ENCODE results near the gene CDH4. TPM values are rescaled to one million over a fixed set of nuclear protein-coding genes. Genes with fewer than 3 reads are reported as not detected.

Gene CDH4
- total and polyA plus RNA-seq, 2 of the 8 experiments (the other 6 are each of a cell fraction or from before 2014, with no cell fraction given) = 4.3 to 7.9 TPM

DNA sequence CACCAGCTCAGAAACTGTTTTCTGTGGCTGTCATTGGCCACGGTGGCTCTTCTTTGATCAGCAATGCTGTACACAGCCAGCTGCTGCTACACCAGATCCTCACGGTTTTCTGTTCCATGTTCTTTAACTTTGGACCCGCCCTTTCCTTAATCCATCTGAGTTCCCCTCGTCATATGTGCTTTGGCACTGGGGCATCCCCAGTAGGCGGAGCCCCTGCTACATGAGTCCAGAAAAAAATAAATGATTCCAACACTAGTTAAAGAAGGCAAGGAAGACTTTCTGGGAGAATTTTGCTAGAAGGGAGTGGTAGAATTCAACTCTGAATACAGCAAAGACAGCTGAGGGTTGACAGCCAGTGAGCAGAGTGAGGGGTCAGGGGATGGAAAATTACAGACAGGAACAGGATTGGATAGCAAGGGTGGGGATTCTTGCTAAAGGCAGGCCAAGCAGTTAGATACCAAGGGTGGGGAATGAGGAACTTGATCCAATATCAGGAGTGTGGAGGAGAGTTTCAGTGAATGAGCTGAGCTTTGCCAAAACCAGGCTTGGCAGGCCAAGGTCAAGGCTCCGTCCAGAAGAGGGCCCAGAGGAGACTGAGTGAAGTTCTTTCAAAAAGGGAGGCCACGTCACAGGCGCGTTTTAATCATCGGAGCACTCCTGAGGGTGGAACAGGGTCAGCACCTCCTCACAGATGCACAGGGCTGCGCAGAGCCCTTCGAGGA lies 391.8 kb downstream of the CDH4 start:
- H3K9ac ChIP-seq (replicated peaks in 1 of 4; ENCODE audit: extremely low read depth in 1 of 4, low read depth in 3 of 4, low read length in 3 of 4) = no peak overlapping the region
- no peak overlapping the region for H3K27ac ChIP-seq (ENCODE audit: low read depth, low read length)
- no peak overlapping the region for H2AK5ac ChIP-seq (ENCODE audit: low read depth, low read length)
- no peak overlapping the region for H2BK20ac ChIP-seq (ENCODE audit: low read length)
- no peak overlapping the region for H3K4me2 ChIP-seq (ENCODE audit: insufficient read depth in 1 of 2, low read depth in 2 of 2, low read length in 2 of 2)
- no peak overlapping the region for H3K23ac ChIP-seq (ENCODE audit: insufficient read length)
- DNase-seq (ENCODE audit: low read depth in 1 of 2, low spot score in 2 of 2) (no peak), FAIRE-seq (no peak)
- no peak overlapping the region for H3K4ac ChIP-seq (replicated peaks; ENCODE audit: insufficient read length, low read depth, low read length)
- no peak overlapping the region for H2BK5ac ChIP-seq (ENCODE audit: low read depth, low read length)
- no peak overlapping the region for H2AFZ ChIP-seq (ENCODE audit: low read length)
- no peak overlapping the region for H4K91ac ChIP-seq (replicated peaks; ENCODE audit: insufficient read length, low read length)
- H4K20me1 ChIP-seq (replicated peaks in 1 of 2; ENCODE audit: control insufficient read depth in 1 of 2, insufficient read depth in 2 of 2, low read length in 2 of 2) = peaks cover 0 to 2% of the 10 kb centered on the region in 2 experiments
- no peak overlapping the region for H4K8ac ChIP-seq (ENCODE audit: extremely low read depth, insufficient read depth, low read length)
- no peak overlapping the region for H3K4me3 ChIP-seq (ENCODE audit: extremely low read depth in 1 of 4, insufficient read depth in 2 of 4, low read depth in 3 of 4, low read length in 4 of 4)
- H3K79me1 ChIP-seq (ENCODE audit: low read depth, low read length) = no peaks in the 10 kb centered on the region
- no peak overlapping the region for H4K5ac ChIP-seq (ENCODE audit: insufficient read length, low read depth, low read length)
- TF ChIP-seq EP300 (IDR thresholded peaks at IDR 0.05; ENCODE audit: borderline replicate concordance in 1 of 2, low read depth in 2 of 2, low read length in 2 of 2) (no peak), KDM1A (IDR thresholded peaks at IDR 0.05; ENCODE audit: borderline replicate concordance, low read length) (no peak), TBP (IDR thresholded peaks at IDR 0.05; ENCODE audit: low read depth, low read length) (no peak), POLR2A (IDR thresholded peaks at IDR 0.05; ENCODE audit: control extremely low read depth in 1 of 2, low read depth in 2 of 2, low read length in 2 of 2) (no peak), RXRA (IDR thresholded peaks at IDR 0.05; ENCODE audit: insufficient read depth, low read depth, low read length) (no peak), CHD1 (IDR thresholded peaks at IDR 0.05; ENCODE audit: low read depth, low read length) (no peak), MAFK (IDR thresholded peaks at IDR 0.05; ENCODE audit: low read depth, low read length) (no peak), HDAC6 (IDR thresholded peaks at IDR 0.05; ENCODE audit: low read depth, low read length) (no peak), EGR1 (IDR thresholded peaks at IDR 0.05; ENCODE audit: borderline replicate concordance, low read depth, low read length) (no peak), ATF2 (IDR thresholded peaks at IDR 0.05; ENCODE audit: low read length) (no peak), POU5F1 (IDR thresholded peaks at IDR 0.05; ENCODE audit: low read depth, low read length) (no peak), JUND (IDR thresholded peaks at IDR 0.05; ENCODE audit: low read length) (no peak)
- POLR2A ChIA-PET (ENCODE audit: partially characterized antibody) = no interaction called here
- H3K23me2 ChIP-seq (ENCODE audit: low read depth, low read length) = no peaks in the 10 kb centered on the region
- peaks cover 0 to 3% (median 2%) of the 10 kb centered on the region in 4 experiments; a peak in 3 of 7 replicates for H3K4me1 ChIP-seq (replicated peaks in 1 of 4; ENCODE audit: control insufficient read depth in 3 of 4, insufficient read depth in 4 of 4, low read length in 3 of 4)
- H3K18ac ChIP-seq (ENCODE audit: extremely low read depth, low read length) = no peak overlapping the region
- H3K79me2 ChIP-seq (ENCODE audit: control insufficient read depth in 1 of 2, insufficient read depth in 2 of 2, low read length in 2 of 2) = no peaks in the 10 kb centered on the region
- H2BK15ac ChIP-seq (ENCODE audit: low read length) = no peak overlapping the region
- no peak overlapping the region for H3K14ac ChIP-seq (ENCODE audit: insufficient read length)
- no peak overlapping the region for H2BK120ac ChIP-seq (replicated peaks; ENCODE audit: low read depth, low read length)
- CTCF ChIA-PET (ENCODE audit: partially characterized antibody) = interaction anchor here (1.5 to 2.4 kb wide), 2 partner anchors 15 to 19 kb away, joined by 4 to 11 read pairs; no protein-coding TSS in a partner anchor
- no peak overlapping the region for H3K56ac ChIP-seq (replicated peaks; ENCODE audit: insufficient read length, low read depth, low read length)
- no peak overlapping the region for H2BK12ac ChIP-seq (ENCODE audit: low read depth, low read length)
- no peaks in the 10 kb centered on the region for H3K36me3 ChIP-seq (ENCODE audit: control insufficient read depth in 2 of 4, insufficient read depth in 4 of 4, low read length in 3 of 4)
- 88% methylated on average over 12 of the region's 12 CpGs; no CpG with 5 or more reads in 1 of the 2 experiments for WGBS, 2 experiments (ENCODE audit: extremely low coverage in 1 of 2, insufficient coverage in 1 of 2, insufficient read length in 1 of 2, insufficient replicate concordance in 2 of 2, low coverage in 1 of 2, low lambda C conversion rate in 2 of 2, missing lambda C conversion rate in 1 of 2)
- H3K27me3 ChIP-seq (replicated peaks in 1 of 4; ENCODE audit: control insufficient read depth in 3 of 4, extremely low read depth in 1 of 4, insufficient read depth in 3 of 4, low read length in 3 of 4) = peaks cover 0 to 3% (median 0%) of the 10 kb centered on the region in 4 experiments; a peak in 3 of 7 replicates
- H3K9me3 ChIP-seq (ENCODE audit: insufficient read depth in 2 of 2, low read depth in 1 of 2, low read length in 1 of 2) = no peaks in the 10 kb centered on the region

Measured in H1 (cell line).